Fibroblast of mammary gland (primary cell): ENCODE data around the gene FRAS1.
"Not testable (repeated sequence)": the region's sequence is repeated elsewhere in the genome, so short reads cannot be mapped to it uniquely, and the experiment has no call there.

ENCODE experiments used
- DNase-seq: peaks from one replicate; pipeline ENCODE4 v3.0.0-alpha.2; 2010; ENCODE audit warnings: low read depth
- H3K4me3 ChIP-seq: 2 replicates; pipeline ENCODE4 v1.5.1; 2011; ENCODE audit warnings: low read depth, mild to moderate bottlenecking, low read length, moderate library complexity; ENCODE audit not compliant: control insufficient read depth
- CTCF ChIP-seq: conservative IDR thresholded peaks from 2 replicates; pipeline ENCODE4 v1.5.1; 2011; ENCODE audit warnings: low read depth, low read length, inconsistent platforms; ENCODE audit not compliant: control insufficient read depth, insufficient read depth

Gene FRAS1

DNA sequence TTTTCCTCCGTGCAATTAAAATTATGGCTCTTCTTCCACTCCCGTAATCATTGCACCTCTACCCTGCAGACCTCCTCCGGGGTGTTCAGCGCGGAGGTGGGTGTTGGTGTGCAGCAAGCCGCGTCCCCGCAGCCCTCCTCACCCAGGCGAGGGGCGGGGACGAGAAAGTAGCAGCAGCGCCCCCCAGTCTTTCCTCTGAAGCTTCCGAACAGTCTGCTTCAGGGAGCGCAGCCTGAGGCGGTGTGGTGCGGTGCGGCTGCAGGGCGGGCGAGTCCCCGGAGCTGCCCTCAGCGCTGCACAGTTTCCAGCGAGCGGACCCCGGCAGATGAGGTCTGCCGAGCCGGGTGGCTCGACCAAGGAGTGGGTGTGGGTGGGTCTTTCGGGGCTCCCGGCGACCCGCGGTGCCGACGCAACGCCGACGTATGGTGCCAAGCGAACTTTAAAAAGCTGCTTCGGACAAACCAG is at the start of gene FRAS1:
FRAS1 (plus strand) TSS at position 189 of the 465 bp plus-strand sequence. CDS start 687 bp downstream, outside the sequence.
- no peak for TF ChIP-seq CTCF
- DNase-seq: peak; percentile 27
- H3K4me3 ChIP-seq: peak within 1 kb of the TSS; percentile 75

- H3K4me3 ChIP-seq, DNase-seq: not testable (repeated sequence)
These were observed 46.1 kb upstream of the FRAS1 start for GRCh38 chr4:78011003-78011402.

DNA sequence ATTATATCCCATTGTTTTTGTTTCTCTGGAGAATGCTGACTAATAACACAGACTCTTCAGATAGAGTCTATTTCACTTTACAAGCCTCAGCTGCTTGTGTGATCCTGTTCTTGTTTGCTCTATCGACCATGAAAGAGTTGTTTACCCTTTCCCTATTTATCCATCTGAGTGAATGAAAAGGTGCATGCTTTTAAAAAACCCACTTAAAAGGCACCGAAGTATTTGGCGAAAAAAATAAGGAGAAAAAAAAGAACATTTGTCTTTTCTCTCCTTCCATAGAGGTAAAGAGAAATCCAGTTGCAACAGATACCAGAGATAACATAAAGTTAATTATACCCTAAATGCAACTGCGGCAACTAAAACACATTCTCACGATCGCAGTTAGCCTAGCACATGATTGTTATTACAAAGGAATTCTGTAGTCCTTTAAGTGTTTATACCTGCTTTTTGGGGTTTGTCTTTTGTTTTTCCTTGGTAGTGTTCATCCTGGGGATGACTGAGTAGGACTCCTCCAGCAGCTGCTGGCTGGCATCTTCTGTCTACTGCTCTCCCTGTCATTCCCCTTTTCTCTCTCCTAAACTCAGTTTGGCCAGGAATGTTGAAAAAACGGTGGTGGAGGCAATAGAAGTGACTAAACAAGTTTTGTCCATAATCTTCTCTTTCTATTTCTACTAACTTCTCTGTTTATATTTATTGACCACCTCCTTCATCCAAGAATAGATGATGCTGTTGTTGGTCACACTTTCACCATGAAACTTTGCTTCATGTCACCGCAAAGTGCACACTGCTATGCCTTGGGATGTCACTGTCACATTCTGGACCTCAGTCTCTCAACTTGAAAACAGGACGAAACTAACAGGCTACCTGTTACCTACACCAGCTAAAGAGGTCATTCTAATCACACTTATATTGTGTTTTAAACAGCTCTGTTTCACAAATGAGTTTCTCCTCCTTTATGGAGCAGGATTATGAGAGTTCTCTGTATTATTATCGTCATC is 41.9 kb upstream of the FRAS1 start:
- H3K4me3 ChIP-seq: no peak overlapping the region
- no peak for TF ChIP-seq CTCF
- no peak for DNase-seq

- no peak overlapping the region for H3K4me3 ChIP-seq
- DNase-seq: no peak
- no peak for TF ChIP-seq CTCF
These were observed 38.7 kb upstream of the FRAS1 start for GRCh38 chr4:78018271-78019049.

- no peak overlapping the region for H3K4me3 ChIP-seq
- DNase-seq: no peak
- TF ChIP-seq CTCF: no peak
These were observed 37.7 kb upstream of the FRAS1 start for GRCh38 chr4:78019414-78019813.

GRCh38 chr4:78020677-78021076 is 36.4 kb upstream of the FRAS1 start:
- no peak for TF ChIP-seq CTCF
- no peak for DNase-seq
- no peak overlapping the region for H3K4me3 ChIP-seq

DNA sequence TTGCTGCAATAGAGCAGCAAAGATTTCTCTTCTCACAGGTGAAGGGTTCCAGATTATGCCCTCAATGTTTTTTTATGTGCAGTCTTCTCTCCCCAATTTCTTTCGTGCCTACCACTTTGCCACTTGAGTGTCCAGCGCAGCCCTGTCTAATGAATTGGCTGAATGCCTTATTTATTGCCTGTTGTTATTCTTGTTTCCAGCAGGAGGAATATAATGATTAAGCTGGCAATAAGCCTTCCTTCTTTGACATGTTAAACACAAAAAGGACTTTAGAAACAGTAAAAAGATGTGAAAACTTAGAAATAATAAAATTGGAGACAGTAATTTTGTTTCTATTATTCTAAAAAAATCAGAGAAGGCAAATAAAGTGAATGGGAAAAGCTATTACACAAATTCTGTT is 34.6 kb upstream of the FRAS1 start:
- no peak for DNase-seq
- H3K4me3 ChIP-seq: no peak overlapping the region
- TF ChIP-seq CTCF: no peak
